Mesendoderm (in vitro differentiated cells): ENCODE data around the gene SHF.

Source experiments
- DNase-seq: peaks from one replicate; pipeline ENCODE4 v3.0.0; 2013
- H2AK5ac ChIP-seq: 2 replicates; pipeline ENCODE4 v1.6.1; 2013; ENCODE audit warnings: low read length, inconsistent platforms
- H2BK120ac ChIP-seq: 2 replicates; pipeline ENCODE4 v1.6.1; 2013; ENCODE audit warnings: low read depth, mild to moderate bottlenecking, low read length, moderate library complexity, mixed read lengths
- H2BK15ac ChIP-seq: replicated peaks from 2 replicates; pipeline ENCODE4 v1.6.1; 2013; ENCODE audit warnings: low read depth, mild to moderate bottlenecking, moderate library complexity
- H2BK5ac ChIP-seq: 2 replicates; pipeline ENCODE4 v1.6.1; 2013; ENCODE audit warnings: low read length, inconsistent platforms
- H3K18ac ChIP-seq: 2 replicates; pipeline ENCODE4 v1.6.1; 2013; ENCODE audit warnings: mild to moderate bottlenecking, low read length, mixed read lengths
- H3K23ac ChIP-seq: one replicate; pipeline ENCODE4 v1.6.1; 2013; ENCODE audit warnings: low read length
- H3K27ac ChIP-seq: 2 replicates; pipeline ENCODE4 v1.5.1; 2013; ENCODE audit warnings: low read depth, mild to moderate bottlenecking, inconsistent platforms, low read length, moderate library complexity
- H3K27me3 ChIP-seq: 2 replicates; pipeline ENCODE4 v1.6.1; 2013; ENCODE audit warnings: low read length, control low read depth, mild to moderate bottlenecking, inconsistent platforms; ENCODE audit not compliant: insufficient read depth, poor library complexity
- H3K36me3 ChIP-seq: 2 replicates; pipeline ENCODE4 v1.6.1; 2013; ENCODE audit warnings: low read length, inconsistent platforms; ENCODE audit not compliant: control insufficient read depth, insufficient read depth
- H3K4ac ChIP-seq: one replicate; pipeline ENCODE4 v1.6.1; 2013; ENCODE audit warnings: low read depth, mild to moderate bottlenecking, low read length, moderate library complexity
- H3K4me1 ChIP-seq: 2 replicates; pipeline ENCODE4 v1.6.1; 2013; ENCODE audit warnings: low read depth, low read length, inconsistent platforms; ENCODE audit not compliant: control insufficient read depth
- H3K4me2 ChIP-seq: 2 replicates; pipeline ENCODE4 v1.6.1; 2013; ENCODE audit warnings: low read length
- H3K4me3 ChIP-seq: 2 replicates; pipeline ENCODE4 v1.5.1; 2013; ENCODE audit warnings: mild to moderate bottlenecking, low read length
- H3K56ac ChIP-seq: one replicate; pipeline ENCODE4 v1.6.1; 2013; ENCODE audit warnings: low read length
- H3K79me1 ChIP-seq: 2 replicates; pipeline ENCODE4 v1.6.1; 2013; ENCODE audit warnings: low read length, inconsistent platforms
- H3K79me2 ChIP-seq: 2 replicates; pipeline ENCODE4 v1.6.1; 2013; ENCODE audit warnings: mild to moderate bottlenecking, low read length; ENCODE audit not compliant: control insufficient read depth, insufficient read depth
- H3K9ac ChIP-seq: 2 replicates; pipeline ENCODE4 v1.6.1; 2013; ENCODE audit warnings: low read length, inconsistent platforms
- H4K5ac ChIP-seq: one replicate; pipeline ENCODE4 v1.6.1; 2013; ENCODE audit warnings: low read length
- H4K8ac ChIP-seq: one replicate; pipeline ENCODE4 v1.6.1; 2013; ENCODE audit warnings: low read depth, mild to moderate bottlenecking, control low read depth, low read length, moderate library complexity
- WGBS: extraction: QIAGEN DNeasy Blood & Tissue Kit; methylation state at CpG from one replicate; pipeline ENCODE4 v1.1.7; 2013; ENCODE audit warnings: low lambda C conversion rate, missing lambda C conversion rate; ENCODE audit not compliant: insufficient coverage; ENCODE audit errors: extremely low coverage; 5-methylcytosine and 5-hydroxymethylcytosine counted together

SHF gene

GRCh38 chr15:45179221-45179985, 8.4 kb downstream of the SHF start:
- no peak overlapping the region for H3K4ac ChIP-seq
- no peak overlapping the region for H4K5ac ChIP-seq
- H3K18ac ChIP-seq, result no peak overlapping the region
- WGBS, result no CpG with 5 or more reads among the region's 13 CpGs
- peaks cover 4% of the 10 kb centered on the region for H3K79me2 ChIP-seq
- H4K8ac ChIP-seq, result no peak overlapping the region
- no peaks in the 10 kb centered on the region for H3K36me3 ChIP-seq
- H3K27ac ChIP-seq, result no peak overlapping the region
- H3K4me2 ChIP-seq, result no peak overlapping the region
- no peak overlapping the region for H2BK15ac ChIP-seq
- H3K4me3 ChIP-seq, result no peak overlapping the region
- H2BK5ac ChIP-seq, result no peak overlapping the region
- no peaks in the 10 kb centered on the region for H3K27me3 ChIP-seq
- no peak overlapping the region for H3K23ac ChIP-seq
- no peak overlapping the region for H2AK5ac ChIP-seq
- peaks cover 24% of the 10 kb centered on the region for H3K79me1 ChIP-seq
- H3K9ac ChIP-seq, result no peak overlapping the region
- no peak overlapping the region for H2BK120ac ChIP-seq
- peak; percentile 79 for DNase-seq
- H3K4me1 ChIP-seq, result peaks cover 7% of the 10 kb centered on the region
- no peak overlapping the region for H3K56ac ChIP-seq

DNA sequence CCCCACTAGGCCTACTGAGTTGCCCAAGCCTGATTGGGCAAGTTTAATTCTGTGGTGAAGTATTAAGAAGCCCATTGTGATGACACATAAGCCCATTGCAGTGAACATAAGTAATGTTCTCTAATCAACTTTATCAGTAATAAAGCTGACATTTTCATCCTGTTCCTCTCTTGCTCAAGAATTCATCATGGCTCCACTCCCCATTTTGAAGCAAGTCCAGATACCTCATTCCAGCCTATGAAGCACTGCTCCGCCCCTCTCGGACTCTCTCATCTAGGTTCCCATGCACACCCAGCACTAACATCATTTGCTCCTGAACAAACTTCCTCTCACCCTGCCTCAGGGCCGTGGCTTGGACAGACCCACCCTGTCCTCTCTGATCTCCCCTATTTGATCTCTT, 10.5 kb downstream of the SHF start:
- H3K56ac ChIP-seq, result no peak overlapping the region
- no peak for DNase-seq
- H3K27me3 ChIP-seq, result no peaks in the 10 kb centered on the region
- no peak overlapping the region for H3K9ac ChIP-seq
- H3K27ac ChIP-seq, result no peak overlapping the region
- no CpG with 5 or more reads among the region's 3 CpGs for WGBS
- no peak overlapping the region for H3K4ac ChIP-seq
- no peaks in the 10 kb centered on the region for H3K79me2 ChIP-seq
- no peak overlapping the region for H4K5ac ChIP-seq
- H3K4me3 ChIP-seq, result no peak overlapping the region
- H3K4me1 ChIP-seq, result peaks cover 2% of the 10 kb centered on the region
- no peak overlapping the region for H3K23ac ChIP-seq
- no peaks in the 10 kb centered on the region for H3K36me3 ChIP-seq
- H3K18ac ChIP-seq, result no peak overlapping the region
- no peak overlapping the region for H2AK5ac ChIP-seq
- no peak overlapping the region for H2BK120ac ChIP-seq
- H2BK5ac ChIP-seq, result no peak overlapping the region
- H4K8ac ChIP-seq, result no peak overlapping the region
- H3K79me1 ChIP-seq, result peaks cover 14% of the 10 kb centered on the region
- H2BK15ac ChIP-seq, result no peak overlapping the region
- H3K4me2 ChIP-seq, result no peak overlapping the region

DNA sequence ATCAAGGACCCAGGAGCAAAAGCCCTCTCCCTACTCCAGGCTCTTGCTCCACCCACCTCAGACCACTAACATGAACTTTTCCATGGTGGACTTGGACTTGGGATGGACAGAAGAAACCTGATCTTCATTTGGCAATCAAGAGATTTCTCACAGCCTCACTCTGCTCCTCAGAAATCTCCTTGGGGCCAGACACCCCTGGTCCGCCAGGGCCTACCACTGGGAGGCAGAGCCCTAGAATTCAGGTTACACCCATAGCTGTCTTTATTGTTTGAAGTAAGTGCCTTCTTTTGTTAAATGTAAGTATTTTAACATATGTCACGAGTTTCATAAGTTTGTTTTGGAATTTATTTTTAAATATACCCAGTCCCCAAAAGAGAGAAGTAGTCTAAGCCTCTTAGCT, 13.2 kb downstream of the SHF start:
- Histone ChIP-seq H4K8ac (no peak overlapping the region), H2BK15ac (no peak overlapping the region), H3K23ac (no peak overlapping the region), H3K4ac (no peak overlapping the region), H3K4me3 (no peak overlapping the region), H3K79me2 (no peaks in the 10 kb centered on the region), H3K56ac (no peak overlapping the region), H2BK5ac (no peak overlapping the region), H3K79me1 (peaks cover 2% of the 10 kb centered on the region), H2BK120ac (no peak overlapping the region), H3K27ac (no peak overlapping the region), H3K9ac (no peak overlapping the region), H3K4me2 (no peak overlapping the region), H3K27me3 (no peaks in the 10 kb centered on the region), H3K4me1 (peaks cover 4% of the 10 kb centered on the region), H3K18ac (no peak overlapping the region), H2AK5ac (no peak overlapping the region), H3K36me3 (no peaks in the 10 kb centered on the region), H4K5ac (no peak overlapping the region)
- no CpG with 5 or more reads among the region's 2 CpGs for WGBS
- no peak for DNase-seq

GRCh38 chr15:45174069-45174468, 13.7 kb downstream of the SHF start:
- Histone ChIP-seq H3K4me3 (no peak overlapping the region), H3K4ac (no peak overlapping the region), H3K9ac (no peak overlapping the region), H3K79me1 (peaks cover 2% of the 10 kb centered on the region), H3K23ac (no peak overlapping the region), H4K8ac (no peak overlapping the region), H2BK15ac (no peak overlapping the region), H3K4me2 (no peak overlapping the region), H2AK5ac (no peak overlapping the region), H3K79me2 (no peaks in the 10 kb centered on the region), H3K27ac (no peak overlapping the region), H3K18ac (no peak overlapping the region), H3K27me3 (no peaks in the 10 kb centered on the region), H2BK120ac (no peak overlapping the region), H3K36me3 (no peaks in the 10 kb centered on the region), H3K4me1 (peaks cover 5% of the 10 kb centered on the region), H3K56ac (no peak overlapping the region), H4K5ac (no peak overlapping the region), H2BK5ac (no peak overlapping the region)
- DNase-seq, result no peak
- WGBS, result no CpG with 5 or more reads among the region's 6 CpGs

DNA sequence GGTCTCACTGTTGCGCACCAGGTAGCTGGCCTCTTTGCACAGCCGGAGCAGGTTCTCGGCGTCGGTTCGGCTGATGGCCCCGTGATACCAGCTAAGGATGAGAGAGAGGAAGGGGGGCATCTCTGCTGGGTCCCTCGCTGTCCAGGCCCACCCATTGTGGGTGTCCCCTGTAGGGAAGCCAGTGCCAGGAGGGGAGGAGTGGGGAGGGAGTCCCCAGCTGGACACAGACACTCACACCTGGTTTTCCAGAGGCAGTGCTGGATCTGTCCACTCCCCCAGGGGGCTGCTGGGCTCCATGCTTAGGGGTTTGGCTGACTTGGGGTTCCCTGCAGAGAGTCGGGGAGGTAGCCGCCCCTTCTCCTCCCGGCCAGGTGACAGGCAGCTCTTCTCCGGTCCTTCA, 15.9 kb downstream of the SHF start:
- Histone ChIP-seq H3K4me2 (no peak overlapping the region), H4K8ac (no peak overlapping the region), H2AK5ac (no peak overlapping the region), H2BK120ac (no peak overlapping the region), H3K56ac (no peak overlapping the region), H3K23ac (no peak overlapping the region), H2BK5ac (no peak overlapping the region), H3K79me1 (no peaks in the 10 kb centered on the region), H3K9ac (no peak overlapping the region), H3K4me1 (peaks cover 6% of the 10 kb centered on the region), H3K27me3 (no peaks in the 10 kb centered on the region), H3K79me2 (no peaks in the 10 kb centered on the region), H3K4ac (no peak overlapping the region), H2BK15ac (no peak overlapping the region), H3K27ac (no peak overlapping the region), H3K36me3 (no peaks in the 10 kb centered on the region), H4K5ac (no peak overlapping the region), H3K4me3 (no peak overlapping the region), H3K18ac (no peak overlapping the region)
- WGBS, result no CpG with 5 or more reads among the region's 12 CpGs
- DNase-seq, result no peak
